Stimulated activated CD4-positive, alpha-beta T cell treated with anti-CD3 and anti-CD28 coated beads, TNF-alpha, amount 100 ng/mL, for 4 hours (primary cell): ENCODE measurements around the gene KCND3.

Experiments
- DNase-seq, 3 experiments: peaks; one replicate each; pipeline ENCODE4 v3.0.0-alpha.2; 2020; ENCODE audit warnings: low read depth in 3 of 3

The KCND3 gene

GRCh38 chr1:111989531-111990025, at the start of gene KCND3:
Gene KCND3 (minus strand): TSS chr1:111989668.
- no peak for DNase-seq

GRCh38 chr1:112034277-112034676, 44.8 kb upstream of the KCND3 start:
- DNase-seq = no peak

- DNase-seq = no peak
These were observed 44.1 kb upstream of the KCND3 start for GRCh38 chr1:112033439-112034120.

- no peak for DNase-seq
These were observed 40.7 kb upstream of the KCND3 start for GRCh38 chr1:112030157-112030556.

- no peak for DNase-seq
These were observed 38.2 kb upstream of the KCND3 start for GRCh38 chr1:112027696-112028095.

GRCh38 chr1:112026501-112026900, 37.0 kb upstream of the KCND3 start:
- no peak for DNase-seq

- DNase-seq = no peak
These were observed 36.5 kb upstream of the KCND3 start for GRCh38 chr1:112026016-112026415.

GRCh38 chr1:112021263-112021662, 31.8 kb upstream of the KCND3 start:
- no peak for DNase-seq

- no peak for DNase-seq
These were observed 27.7 kb upstream of the KCND3 start for GRCh38 chr1:112017183-112017582.

GRCh38 chr1:112012823-112013222, 23.4 kb upstream of the KCND3 start:
- no peak for DNase-seq

GRCh38 chr1:112011202-112011601, 21.7 kb upstream of the KCND3 start:
- no peak for DNase-seq

- DNase-seq = no peak
These were observed 17.7 kb upstream of the KCND3 start for GRCh38 chr1:112007169-112007568.

GRCh38 chr1:112006416-112007025, 17.1 kb upstream of the KCND3 start:
- DNase-seq = no peak

GRCh38 chr1:112004076-112004475, 14.6 kb upstream of the KCND3 start:
- DNase-seq = no peak

GRCh38 chr1:112002514-112002913, 13.0 kb upstream of the KCND3 start:
- no peak for DNase-seq

- DNase-seq = no peak
These were observed 12.0 kb upstream of the KCND3 start for GRCh38 chr1:112001436-112001835.

- DNase-seq = no peak
These were observed 10.6 kb upstream of the KCND3 start for GRCh38 chr1:112000048-112000447.

- DNase-seq = no peak
These were observed 8.9 kb upstream of the KCND3 start for GRCh38 chr1:111998332-111998731.

GRCh38 chr1:111992476-111992875, 3.0 kb upstream of the KCND3 start:
- no peak for DNase-seq

GRCh38 chr1:111990878-111991718, 1.6 kb upstream of the KCND3 start:
- no peak for DNase-seq

- no peak for DNase-seq
These were observed 784 bp upstream of the KCND3 start for GRCh38 chr1:111990026-111990877.
